NCI-H2171 (cell line): ENCODE measurements around the gene FHIT.

Experiments used
- DNase-seq: peaks from one replicate; lab custom pipeline; 2025; lab: John Stamatoyannopoulos, UW

The FHIT gene

DNA sequence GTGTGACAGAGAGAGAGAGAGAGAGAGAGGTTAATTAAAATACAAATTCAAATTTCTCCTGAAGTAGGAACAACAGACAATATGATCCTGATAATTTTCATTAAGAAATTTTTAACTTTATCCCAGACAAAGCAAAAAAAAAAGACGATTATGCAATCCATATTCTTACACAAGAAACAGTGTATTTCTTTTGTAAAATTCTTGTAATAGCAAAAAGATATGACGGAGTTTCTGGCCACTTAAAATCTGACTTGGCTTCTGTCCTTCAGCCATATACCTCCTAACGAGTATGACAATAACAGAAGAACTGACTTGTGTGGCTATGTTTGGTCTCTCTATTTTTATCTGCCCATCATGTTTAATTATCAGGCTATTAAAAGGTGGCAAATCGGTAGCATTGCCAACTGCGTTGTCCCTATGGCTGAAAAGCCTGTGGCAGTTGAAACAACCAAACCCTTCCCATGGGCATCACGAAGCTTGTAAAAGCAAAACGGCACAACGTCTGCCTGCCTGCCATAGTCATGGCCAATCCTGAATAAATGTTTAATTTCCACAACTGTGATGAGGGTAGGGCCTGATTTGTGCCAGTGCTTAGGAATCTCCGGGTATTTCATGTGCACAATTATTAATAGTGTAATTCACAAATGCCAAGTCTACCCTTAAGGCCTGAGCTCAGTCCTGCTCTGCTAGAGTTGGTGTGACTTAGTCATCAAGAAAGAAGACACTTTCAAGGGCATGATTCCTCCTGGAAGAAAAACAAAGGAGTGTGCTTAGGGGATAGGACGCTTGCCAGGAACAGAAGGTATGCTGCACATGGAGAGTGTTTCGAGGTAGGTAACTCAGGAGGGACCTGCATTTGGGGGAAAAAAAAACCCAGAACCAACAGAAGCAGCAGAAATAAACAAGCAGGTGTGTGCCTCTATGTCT lies 1090.2 kb downstream of the FHIT start:
- peak; percentile 60 for DNase-seq

DNA sequence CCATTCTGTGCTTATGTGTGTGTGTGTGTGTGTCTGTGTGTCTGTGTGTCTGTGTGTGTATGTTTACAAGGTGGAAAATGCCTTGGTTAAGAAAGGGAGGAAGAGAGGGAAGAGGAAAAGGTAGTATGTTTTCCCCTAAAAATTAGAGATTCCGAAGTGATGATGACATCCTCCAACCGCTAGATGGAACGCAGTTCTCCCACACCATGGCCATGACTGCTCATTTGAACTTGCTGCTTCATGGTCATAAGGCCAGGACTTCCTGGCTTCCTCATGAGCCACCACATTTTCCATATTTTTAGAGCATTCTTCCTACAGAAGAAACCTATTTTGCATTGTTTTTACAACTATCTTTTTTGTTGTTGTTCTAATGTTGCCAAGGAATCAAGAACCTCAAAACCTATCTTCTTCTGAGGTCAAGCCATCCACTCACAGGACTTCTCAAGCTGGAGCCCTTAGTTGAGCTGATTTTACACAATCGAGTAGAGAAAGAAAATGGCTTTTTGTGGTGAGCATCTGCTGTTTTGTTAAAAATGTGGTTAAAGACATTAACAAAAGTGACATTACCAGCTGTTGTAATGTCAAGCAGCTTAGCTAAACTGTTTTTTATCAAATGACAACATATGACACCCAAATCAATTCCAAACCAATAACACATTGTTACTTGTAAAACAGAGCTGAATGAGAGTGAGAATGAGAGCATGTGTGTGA lies 1091.0 kb downstream of the FHIT start:
- peak; percentile 19 for DNase-seq

DNA sequence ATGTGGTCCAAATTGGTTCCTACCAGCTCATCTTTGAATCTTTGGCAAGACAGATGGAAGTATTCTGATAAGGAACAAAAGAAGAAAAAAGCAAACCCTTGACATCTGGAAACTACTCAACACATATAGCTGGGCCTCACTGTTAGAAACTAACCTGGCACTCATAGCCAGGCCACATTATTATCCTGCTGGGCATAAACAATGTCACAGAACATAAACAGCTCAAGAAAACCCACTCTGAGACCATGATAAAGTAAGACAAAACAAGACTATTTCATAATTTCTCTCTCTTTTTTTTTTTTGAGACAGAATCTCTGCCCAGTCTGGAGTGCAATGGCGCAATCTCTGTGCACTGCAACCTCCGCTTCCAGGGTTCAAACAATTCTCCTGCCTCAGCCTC lies 1093.2 kb downstream of the FHIT start:
- no peak for DNase-seq

DNA sequence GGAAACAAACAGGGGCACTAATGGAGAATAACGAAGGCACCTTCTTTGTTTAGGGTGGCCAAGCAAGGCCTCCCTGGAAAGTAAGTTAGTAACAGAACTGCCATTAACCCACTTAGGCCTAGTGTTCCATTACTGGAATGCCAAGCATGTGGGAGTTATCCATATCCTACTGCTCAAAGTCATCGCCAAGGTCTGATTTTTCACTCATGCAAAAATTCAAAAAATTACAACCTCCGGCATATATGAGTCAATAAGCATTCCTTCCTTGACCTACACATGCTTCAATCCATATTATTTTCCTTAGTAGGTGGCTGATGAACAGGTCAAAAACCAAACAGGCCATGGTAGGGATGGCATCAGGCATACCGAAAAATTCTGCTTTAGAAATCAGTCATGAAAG lies 1097.2 kb downstream of the FHIT start:
- no peak for DNase-seq

DNA sequence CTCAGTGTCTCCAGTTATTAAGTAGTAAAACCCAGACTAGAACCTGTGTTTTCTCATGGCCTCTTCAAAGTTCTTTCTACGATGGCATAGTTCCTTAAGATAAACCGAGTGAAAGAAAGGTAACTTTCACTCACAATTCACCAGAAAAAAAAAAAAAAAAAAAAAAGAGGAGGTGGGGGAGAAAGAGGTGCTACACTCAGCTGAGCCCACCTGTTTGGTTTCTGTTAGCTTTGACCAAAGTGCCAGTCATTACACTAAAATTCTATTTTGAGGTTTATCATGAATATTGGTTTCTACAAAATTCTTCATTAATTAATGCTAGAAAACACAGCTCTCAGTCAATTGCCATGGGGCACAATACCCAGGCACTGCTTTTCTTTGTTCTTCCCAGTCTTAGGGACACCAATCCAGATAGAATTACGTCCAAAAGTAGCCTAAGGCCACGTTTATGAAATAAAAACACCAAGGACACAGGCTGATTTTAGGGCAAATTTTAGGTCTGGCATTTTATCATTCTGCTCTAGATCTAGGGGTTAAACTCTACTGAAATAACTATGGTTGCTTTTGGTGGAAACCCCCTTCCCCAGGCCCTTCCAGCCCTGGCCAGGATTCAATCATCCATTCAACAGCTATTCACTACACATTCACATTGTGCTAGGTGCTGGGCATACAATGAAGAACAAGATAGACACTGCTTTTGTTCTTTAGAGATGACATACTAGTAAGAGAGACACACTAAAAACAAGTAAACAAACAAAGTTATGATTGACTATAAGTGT lies 1097.8 kb downstream of the FHIT start:
- DNase-seq, result no peak

DNA sequence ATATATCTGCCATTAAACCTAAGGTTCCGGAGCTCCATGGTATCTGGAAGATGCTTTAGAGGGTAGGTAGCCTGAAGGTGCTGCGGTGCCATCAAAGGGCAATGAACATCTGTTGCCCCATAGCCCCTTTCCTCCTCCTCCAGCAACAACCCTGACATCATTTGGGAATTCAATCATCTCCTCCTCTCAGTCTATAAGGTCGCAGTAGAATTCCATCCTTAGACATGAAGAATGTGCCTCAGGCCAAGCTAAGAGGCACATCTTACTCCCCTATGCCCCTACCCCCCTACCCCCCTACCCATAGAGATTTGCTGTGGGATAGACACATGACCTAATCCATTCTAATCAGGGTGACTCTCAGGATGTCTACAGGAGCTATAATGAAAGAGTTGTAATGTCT lies 1101.8 kb downstream of the FHIT start:
- DNase-seq, result no peak

DNA sequence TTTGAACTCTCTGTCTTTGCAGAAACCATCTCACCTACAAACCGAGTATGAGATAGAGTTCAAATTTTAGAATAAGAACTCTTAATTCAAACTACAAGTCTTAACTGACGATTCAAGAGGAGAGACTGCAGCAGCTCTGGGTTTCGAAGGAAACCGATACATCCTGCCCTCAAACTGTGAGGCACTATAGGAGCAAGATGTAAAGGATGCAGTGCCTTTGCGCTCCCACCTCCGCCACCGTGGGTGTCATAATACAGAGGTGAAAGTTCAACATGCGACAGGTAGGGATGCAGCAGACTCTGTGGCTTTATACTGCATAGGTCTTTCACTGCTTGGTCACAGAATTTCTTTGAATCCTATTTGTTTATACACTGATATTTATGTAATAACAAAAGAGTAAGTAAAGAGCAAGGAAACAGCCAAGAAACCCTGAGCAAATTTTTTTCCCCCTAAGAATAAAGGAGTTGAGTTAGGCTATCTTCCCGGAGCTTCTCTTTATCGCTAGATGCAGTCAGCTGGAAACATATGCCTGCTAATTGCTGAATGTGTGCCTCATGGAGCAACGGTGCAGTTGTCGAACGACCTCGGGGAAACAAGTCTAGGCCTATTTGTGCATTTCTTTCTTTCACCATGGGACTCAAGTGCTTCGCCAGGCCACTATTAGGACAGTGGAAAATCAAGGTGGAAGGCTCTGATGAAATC lies 1103.9 kb downstream of the FHIT start:
- DNase-seq, result no peak

DNA sequence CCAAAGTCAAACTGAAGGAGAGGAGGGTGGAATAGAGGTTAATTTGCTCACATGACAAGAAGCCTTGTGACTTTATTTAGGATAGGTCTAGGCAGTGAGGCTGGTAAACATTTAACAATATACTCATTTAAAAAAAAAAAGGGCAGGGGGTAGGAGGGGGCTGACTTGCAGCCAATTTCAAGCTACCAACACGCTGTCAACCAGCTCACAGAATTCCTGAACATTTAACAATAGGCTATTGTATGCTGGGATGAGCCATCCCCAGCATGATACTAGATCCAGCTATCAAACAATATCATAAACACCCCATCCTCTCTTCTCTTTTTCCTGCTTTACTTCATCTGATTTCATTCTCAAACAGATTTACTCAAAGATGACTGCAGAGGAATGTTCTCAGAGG lies 1105.1 kb downstream of the FHIT start:
- DNase-seq, result no peak

DNA sequence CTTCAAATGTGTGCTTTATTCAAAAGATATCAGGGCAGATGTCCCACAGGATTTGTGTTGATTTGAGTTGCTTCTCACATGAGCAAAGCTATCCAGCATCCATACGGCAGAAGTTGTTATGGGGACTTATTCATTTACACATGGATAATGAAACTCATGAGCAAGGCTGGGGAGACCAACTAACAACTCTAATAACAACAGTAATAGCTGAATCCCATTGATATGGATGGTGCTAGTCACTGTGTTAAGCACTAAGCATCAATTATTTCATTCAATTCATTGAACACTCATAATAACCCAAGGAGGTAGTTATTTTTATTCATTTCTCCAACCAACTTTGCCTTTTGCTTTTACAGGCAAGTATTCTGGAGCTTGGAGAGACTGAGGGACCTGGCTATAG lies 1107.2 kb downstream of the FHIT start:
- DNase-seq, result no peak

DNA sequence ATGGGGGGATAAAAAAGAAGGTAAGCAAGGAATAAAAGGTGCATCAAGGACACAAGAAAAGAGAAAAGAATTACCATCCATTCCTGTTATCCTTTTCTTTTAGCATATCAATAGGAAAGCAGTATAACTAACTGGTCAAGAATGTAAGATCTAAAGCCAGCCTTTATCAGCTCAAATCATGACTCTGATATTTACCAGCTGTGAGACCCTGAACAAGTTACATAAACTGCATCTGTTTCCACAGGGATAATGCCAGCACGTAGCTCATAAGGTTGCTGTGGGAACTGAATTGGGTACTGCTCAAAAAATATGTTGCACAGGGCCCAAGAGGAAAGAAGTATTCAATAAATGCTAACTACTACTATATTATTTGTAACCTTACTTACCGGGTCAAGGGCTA lies 1109.2 kb downstream of the FHIT start:
- DNase-seq, result no peak

DNA sequence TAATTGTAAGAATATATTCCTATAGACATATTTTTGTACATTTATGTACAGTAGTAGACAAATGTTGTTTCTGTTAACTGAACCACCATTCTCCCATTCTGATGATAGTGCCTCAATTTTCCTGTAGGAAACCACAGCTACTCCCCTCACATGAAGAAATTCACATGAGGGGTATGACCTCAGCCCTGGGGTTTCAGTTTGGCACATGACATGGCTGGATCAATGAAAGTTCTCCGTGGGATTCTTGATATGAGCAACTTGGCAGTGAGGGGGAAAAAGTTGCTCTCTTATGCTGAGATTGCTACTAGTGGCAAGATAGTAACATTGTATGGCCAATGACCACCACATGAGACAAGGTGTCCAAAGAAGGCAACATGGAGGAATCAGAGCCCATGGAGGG lies 1111.1 kb downstream of the FHIT start:
- DNase-seq, result no peak

DNA sequence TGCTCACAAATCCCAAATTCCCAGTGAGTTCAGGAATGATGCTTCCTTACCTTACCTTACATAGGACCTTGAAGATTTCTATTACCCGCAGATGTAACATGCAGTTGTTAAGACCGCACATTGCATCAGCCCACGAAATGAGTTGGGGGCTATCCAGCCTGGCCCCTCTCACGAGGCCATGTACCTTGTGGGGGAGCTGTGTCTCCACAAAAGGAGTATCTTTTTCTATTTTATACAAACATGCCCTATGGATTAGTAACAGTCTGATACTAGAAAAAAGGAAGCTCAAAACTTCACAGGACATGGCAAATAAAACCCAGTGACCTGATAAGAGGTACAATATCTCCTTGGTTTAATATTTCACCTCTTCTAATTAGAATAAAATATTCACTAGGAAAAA lies 1114.7 kb downstream of the FHIT start:
- DNase-seq, result no peak

DNA sequence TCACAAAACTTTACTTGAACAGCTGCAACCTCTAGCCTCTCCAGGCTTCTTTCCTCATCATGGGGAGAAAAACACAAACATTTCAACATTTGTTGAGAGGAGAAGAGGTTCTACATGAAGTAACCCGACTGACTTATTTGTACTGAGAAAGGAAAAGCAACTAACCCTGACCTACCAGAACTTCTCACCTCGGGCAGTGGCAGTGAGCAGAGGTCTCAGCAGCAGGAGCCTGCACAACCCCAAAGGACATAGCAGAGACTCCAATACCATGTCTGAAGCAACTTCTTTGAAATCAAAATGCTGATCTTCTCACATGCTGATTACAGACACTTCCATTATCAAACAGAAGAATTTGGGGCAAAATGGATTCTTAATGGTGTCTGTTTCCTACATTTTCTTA lies 1115.8 kb downstream of the FHIT start:
- DNase-seq, result no peak

DNA sequence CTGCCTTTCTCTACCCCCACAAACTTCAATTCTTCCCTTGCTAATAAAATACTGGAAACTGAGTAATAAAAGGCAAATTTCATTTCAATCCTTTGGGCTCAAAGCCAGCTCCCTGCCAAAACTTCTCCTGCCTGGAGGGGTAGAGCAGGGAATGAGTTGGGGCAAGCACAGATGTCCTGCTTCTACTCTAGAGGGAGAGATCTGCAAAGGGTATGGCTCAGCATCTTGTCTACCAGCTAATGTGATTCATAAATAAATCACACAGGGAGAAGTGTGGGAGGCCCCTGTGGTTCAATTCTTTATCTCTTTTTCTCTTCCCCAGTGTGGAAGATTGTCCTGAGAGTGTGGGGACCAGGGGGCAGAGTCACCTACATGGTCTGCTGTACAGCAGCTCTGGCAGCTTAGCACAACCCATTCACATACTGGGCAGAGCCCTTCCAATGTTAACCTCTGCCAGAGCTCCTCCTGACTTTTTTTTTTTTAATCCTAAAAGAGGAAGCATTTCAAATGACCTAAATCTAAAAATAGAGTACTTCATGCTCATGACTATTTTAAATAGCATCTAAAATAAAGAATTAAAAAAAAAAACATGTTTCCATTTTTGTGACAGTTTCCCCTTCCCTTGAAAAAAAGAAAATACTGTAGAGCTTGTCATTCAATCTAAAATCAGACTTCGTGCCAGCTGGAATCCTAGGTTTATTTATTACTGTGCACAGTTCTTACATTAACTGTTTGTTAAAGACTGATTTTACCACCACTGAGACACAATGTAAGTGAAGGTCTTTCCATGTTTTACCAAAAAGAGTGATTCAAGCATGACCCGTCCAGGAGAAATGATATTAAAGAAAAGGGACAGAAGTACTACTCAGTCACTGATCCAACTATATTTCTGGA lies 1117.7 kb downstream of the FHIT start:
- DNase-seq, result no peak

DNA sequence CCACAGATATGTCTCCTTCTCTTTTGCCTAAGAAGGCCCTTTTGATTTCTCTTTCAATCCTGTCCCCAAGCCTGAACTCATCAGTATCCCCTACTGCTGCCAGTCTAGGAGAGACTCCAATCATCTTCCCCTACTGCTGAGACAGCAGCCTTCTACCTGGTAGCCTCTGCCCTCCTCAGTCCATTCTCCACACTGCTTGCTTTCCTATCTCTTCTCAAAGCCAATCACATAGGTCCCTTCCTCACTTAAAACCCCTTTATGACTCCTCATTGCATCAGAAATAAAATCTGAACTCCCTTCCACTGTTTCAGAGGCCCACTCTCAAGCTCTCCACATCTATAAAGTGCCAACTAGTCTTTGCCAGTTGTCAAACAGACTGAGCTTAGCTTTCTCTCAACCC lies 1119.6 kb downstream of the FHIT start:
- no peak for DNase-seq

DNA sequence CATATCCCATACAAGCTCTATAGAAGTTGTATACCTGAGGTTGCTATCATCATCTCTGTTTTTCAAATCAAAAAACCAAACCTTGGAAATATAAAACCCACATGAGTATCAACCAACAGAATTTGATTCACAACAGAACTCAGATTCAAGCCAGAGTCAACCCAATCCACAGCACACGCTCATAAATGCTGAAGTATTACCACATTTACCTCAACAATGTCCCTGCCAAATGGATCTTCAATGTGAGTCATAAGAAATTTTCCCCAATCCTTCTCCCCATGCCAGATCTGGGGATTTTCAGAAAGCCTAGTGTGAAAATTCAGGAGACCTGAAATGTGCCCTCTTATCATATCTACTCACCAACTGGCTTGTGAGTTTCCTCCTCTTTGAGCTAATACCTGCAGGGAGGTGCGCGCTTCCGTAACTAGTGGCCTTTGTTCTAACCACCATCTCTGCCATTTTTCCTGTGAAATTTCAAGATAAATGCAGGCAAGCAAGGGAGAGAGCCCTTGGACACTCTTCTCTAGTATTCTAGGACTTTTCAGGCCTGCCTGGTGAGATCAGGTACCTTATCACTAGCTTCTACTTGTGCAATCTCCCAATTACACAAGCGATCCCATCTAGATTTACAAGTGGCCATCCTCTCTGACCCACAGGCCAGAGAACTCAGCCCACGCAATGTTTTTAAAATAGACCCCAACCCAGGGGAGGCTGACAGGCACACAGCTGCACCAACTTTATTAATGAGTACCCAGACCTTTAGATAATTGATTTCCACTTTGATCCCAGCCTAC lies 1124.5 kb downstream of the FHIT start:
- DNase-seq, result no peak

DNA sequence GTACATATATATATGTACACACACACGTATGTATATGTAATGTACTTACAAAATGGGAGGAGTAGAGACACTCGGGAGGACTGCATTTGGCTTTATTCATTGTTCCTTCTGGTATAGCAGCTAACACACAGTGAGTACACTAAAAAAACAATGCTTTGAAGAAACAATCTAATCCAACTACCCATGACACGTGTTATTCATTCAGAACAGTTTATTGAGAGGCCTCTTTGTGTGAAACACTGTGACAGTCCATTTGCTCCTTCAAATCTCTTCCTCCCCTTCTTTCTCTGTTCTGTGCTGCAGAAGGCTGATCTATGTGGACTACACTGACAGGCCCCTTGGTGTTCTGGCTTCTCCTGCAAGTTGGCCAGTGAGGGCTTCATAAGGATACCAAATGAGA lies 1125.6 kb downstream of the FHIT start:
- DNase-seq, result no peak

DNA sequence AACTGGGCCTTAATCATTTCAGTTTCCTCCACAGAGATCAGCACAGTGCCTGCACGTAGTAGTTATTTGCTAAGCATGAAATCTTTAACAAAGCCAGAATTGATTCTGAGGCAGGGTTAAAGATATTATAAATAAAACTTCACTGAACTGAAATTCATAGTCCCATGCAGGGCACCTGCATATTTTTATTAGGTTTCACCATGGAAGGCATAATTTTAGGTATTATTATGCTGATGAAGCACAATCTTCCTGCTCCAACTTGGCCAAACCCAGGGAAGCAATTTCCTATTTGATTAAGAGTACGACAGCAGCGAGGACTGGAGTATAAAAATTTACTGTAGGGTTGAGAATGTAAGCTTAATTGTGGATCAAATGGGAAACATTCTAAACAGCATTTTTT lies 1131.0 kb downstream of the FHIT start:
- no peak for DNase-seq

DNA sequence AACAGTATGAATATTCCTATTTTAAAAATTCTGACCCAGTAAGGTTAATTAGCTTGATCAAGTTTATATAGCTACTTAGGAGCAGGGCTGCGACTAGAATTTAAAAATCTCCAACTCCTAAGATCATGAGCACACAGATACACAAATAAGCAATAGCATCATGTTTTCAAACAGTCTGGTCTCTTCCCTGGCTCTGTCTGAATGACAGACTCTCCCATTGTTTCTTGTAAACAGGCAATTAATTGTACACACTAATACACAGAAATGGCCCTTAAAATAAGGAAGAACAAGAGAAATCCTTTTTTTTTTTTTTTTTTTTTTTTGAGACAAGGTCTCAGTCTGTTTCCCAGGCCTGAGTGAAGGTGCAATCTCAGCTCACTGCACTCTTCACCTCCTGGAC lies 1137.1 kb downstream of the FHIT start:
- no peak for DNase-seq

DNA sequence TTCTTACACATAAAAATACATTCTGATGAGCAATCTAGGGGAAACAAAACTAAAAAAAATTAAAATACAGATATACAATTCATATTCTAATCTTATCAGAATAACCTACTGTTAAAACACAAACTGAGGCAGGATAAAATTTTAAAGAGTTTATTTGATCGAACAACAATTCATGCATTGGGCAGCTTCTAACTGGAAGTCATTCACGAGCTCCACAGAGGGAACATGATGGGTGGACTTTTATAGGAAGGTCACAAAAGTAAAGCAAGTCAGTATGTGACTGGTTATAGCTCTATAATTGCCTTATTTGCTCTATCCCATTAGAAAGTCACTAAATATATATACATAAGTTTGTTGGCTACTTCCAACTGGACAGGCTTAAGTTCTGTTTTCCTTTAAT lies 1144.0 kb downstream of the FHIT start:
- no peak for DNase-seq
